ENCODE measurements around the gene CAMK4.

Gene CAMK4

DNA sequence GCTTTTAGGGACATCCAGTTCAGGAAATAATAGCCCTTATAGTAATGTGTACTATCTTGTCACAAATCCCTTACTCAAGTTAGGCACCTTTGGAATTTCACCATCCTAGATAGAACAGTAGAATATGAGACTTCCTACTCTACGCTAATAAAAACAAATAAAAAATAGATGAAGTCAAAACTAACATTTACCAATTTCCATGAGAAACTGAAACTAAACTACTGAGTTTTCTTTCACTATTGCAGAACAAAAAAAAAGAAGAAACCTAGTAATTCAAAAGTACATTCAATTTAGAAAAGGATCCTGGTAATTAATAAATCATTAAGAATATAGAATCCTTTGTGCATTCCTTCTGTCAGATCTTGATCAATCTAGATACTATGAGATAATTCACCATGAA, 274.2 kb downstream of the CAMK4 start:
- H3K27ac ChIP-seq (replicated peaks) = no peak overlapping the region
- no peak overlapping the region for H3K4me3 ChIP-seq (replicated peaks; ENCODE audit: insufficient read depth, low read length)
- TF ChIP-seq REST (IDR thresholded peaks at IDR 0.05; ENCODE audit: insufficient replicate concordance, low read depth) (no peak), POLR2AphosphoS5 (IDR thresholded peaks at IDR 0.05; ENCODE audit: low read depth) (no peak), CTCF (IDR thresholded peaks at IDR 0.05; ENCODE audit: insufficient read depth, low read length) (no peak), GABPA (IDR thresholded peaks at IDR 0.05; ENCODE audit: low read depth) (no peak), SPI1 (IDR thresholded peaks at IDR 0.05; ENCODE audit: borderline replicate concordance, low read depth) (no peak)
- DNase-seq (ENCODE audit: low read depth in 1 of 2, low spot score in 1 of 2) = no peak
- no peaks in the 10 kb centered on the region for H3K27me3 ChIP-seq (ENCODE audit: insufficient read depth, poor library complexity, severe bottlenecking)

DNA sequence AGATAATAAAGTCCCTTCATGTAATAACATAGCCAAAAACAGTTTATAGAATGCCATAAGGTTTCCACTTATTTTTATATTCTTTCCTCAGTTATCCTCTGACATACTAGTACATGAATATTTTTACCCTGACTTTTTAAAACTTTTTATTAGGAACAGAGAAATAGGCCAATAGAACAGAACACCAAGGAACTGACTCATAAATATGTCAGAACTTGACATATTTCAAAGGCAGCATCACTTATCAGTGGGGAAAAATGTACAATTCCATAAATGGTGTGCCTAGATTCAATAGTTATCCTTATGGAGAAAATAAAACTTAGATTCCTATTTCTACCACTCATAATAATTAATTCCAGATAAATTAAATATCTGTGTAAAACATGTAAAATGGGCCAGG, 278.8 kb downstream of the CAMK4 start:
- Histone ChIP-seq H3K4me3 (replicated peaks; ENCODE audit: insufficient read depth, low read length) (no peak overlapping the region), H3K27me3 (ENCODE audit: insufficient read depth, poor library complexity, severe bottlenecking) (no peaks in the 10 kb centered on the region), H3K27ac (replicated peaks) (no peak overlapping the region)
- TF ChIP-seq POLR2AphosphoS5 (IDR thresholded peaks at IDR 0.05; ENCODE audit: low read depth) (no peak), REST (IDR thresholded peaks at IDR 0.05; ENCODE audit: insufficient replicate concordance, low read depth) (no peak), CTCF (IDR thresholded peaks at IDR 0.05; ENCODE audit: insufficient read depth, low read length) (no peak), GABPA (IDR thresholded peaks at IDR 0.05; ENCODE audit: low read depth) (no peak), SPI1 (IDR thresholded peaks at IDR 0.05; ENCODE audit: borderline replicate concordance, low read depth) (no peak)
- DNase-seq (ENCODE audit: low read depth in 1 of 2, low spot score in 1 of 2) = no peak

DNA sequence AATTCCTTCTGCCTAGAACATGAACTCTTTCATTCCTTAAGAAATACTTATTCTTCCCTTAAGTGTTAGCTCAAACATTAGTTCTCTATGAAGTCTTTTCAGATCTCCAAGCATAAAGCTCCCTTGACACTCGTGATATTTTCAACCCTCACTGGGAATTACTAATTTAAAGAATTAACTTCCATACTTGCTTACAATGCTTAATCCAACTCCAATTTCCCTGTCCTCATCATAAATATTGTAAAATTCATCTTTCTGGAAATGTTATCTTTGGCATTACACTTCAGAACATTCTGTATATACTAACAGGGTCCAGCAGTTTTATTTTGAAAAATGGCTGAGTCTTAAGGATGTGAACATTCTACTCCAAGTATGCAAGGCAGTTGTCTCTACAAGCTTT, 280.9 kb downstream of the CAMK4 start:
- Histone ChIP-seq H3K4me3 (replicated peaks; ENCODE audit: insufficient read depth, low read length) (no peak overlapping the region), H3K27me3 (ENCODE audit: insufficient read depth, poor library complexity, severe bottlenecking) (no peaks in the 10 kb centered on the region), H3K27ac (replicated peaks) (no peak overlapping the region)
- DNase-seq (ENCODE audit: low read depth in 1 of 2, low spot score in 1 of 2) = no peak
- TF ChIP-seq CTCF (IDR thresholded peaks at IDR 0.05; ENCODE audit: insufficient read depth, low read length) (no peak), POLR2AphosphoS5 (IDR thresholded peaks at IDR 0.05; ENCODE audit: low read depth) (no peak), REST (IDR thresholded peaks at IDR 0.05; ENCODE audit: insufficient replicate concordance, low read depth) (no peak), SPI1 (IDR thresholded peaks at IDR 0.05; ENCODE audit: borderline replicate concordance, low read depth) (no peak), GABPA (IDR thresholded peaks at IDR 0.05; ENCODE audit: low read depth) (no peak)

All from HL-60 (cell line).